Small intestine (tissue), 7 donors: Measurements from ENCODE around the gene NME8. TPM values are rescaled to one million over a fixed set of nuclear protein-coding genes. Genes with fewer than 3 reads are reported as not detected.

Experiments
- DNase-seq, 2 donors: peaks; one replicate each; pipeline versions ENCODE4 v3.0.0 to v3.0.0-alpha.2; 2013
- FAIRE-seq: peaks from 2 replicates; lab custom pipeline; 2012; peaks lifted over from hg19 to GRCh38; lab: Jason Lieb, UNC
- H3K27ac ChIP-seq, 3 donors: one replicate each; pipeline ENCODE4 v1.5.1; 2013; ENCODE audit warnings: low read length in 2 of 3, mild to moderate bottlenecking in 2 of 3, control low read depth in 1 of 3, inconsistent platforms in 1 of 3, low read depth in 1 of 3, moderate library complexity in 1 of 3
- H3K27me3 ChIP-seq, 3 donors: one replicate each; pipeline ENCODE4 v1.6.1; 2013; ENCODE audit warnings: low read length in 3 of 3, inconsistent platforms in 1 of 3; ENCODE audit not compliant: control insufficient read depth in 3 of 3, insufficient read depth in 3 of 3
- H3K36me3 ChIP-seq, 3 donors: one replicate each; pipeline ENCODE4 v1.6.1; 2013; ENCODE audit warnings: low read length in 3 of 3, inconsistent platforms in 1 of 3, low read depth in 1 of 3, mild to moderate bottlenecking in 1 of 3, moderate library complexity in 1 of 3; ENCODE audit not compliant: control insufficient read depth in 3 of 3, insufficient read depth in 2 of 3
- H3K4me1 ChIP-seq, 3 donors: one replicate each; pipeline ENCODE4 v1.6.1; 2013; ENCODE audit warnings: low read length in 2 of 3, inconsistent platforms in 1 of 3, low read depth in 1 of 3, mild to moderate bottlenecking in 1 of 3, moderate library complexity in 1 of 3; ENCODE audit not compliant: control insufficient read depth in 3 of 3, insufficient read depth in 2 of 3
- H3K4me3 ChIP-seq, 3 donors: one replicate each; pipeline ENCODE4 v1.5.1; 2013; ENCODE audit warnings: low read length in 3 of 3, control low read depth in 1 of 3, inconsistent platforms in 1 of 3, low read depth in 1 of 3, mild to moderate bottlenecking in 1 of 3, moderate library complexity in 1 of 3
- H3K9me3 ChIP-seq, 2 donors: one replicate each; pipeline ENCODE4 v1.6.1; 2013; ENCODE audit warnings: low read depth in 1 of 2, low read length in 1 of 2; ENCODE audit not compliant: control insufficient read depth in 2 of 2, insufficient read depth in 1 of 2
- WGBS, 3 donors: extraction: QIAGEN DNeasy Blood & Tissue Kit; methylation state at CpG; one replicate each; pipeline ENCODE4 v1.1.7; 2013; 5-methylcytosine and 5-hydroxymethylcytosine counted together
- polyA plus RNA-seq, 4 donors: library from polyadenylated mRNA; stranded (reverse) in 3 of 4; unstranded in 1 of 4; fragments of 200-250 nt in 3 of 4; fragments of 120-200 nt in 1 of 4; gene quantifications; one replicate each; pipeline versions ENCODE4 v1.2.1 to v1.2.3, GENCODE V29; 2013
- donor health status: healthy with polysubstance abuse.
- donor health status: control.
- donor health status: control.
- donor health status: Bipolar disorder and iron deficiency.
- donor health status: healthy.

NME8 gene
- polyA plus RNA-seq, 4 donors: 0.03 to 0.12 TPM; not detected in 2

- H3K4me1 ChIP-seq: peaks cover 0 to 3% (median 3%) of the 10 kb centered on the region in 3 donors
- H3K27ac ChIP-seq: no peak overlapping the region
- H3K9me3 ChIP-seq: no peaks in the 10 kb centered on the region
- no peak overlapping the region for H3K4me3 ChIP-seq
- H3K36me3 ChIP-seq: peaks cover 0 to 2% (median 0%) of the 10 kb centered on the region in 3 donors
- H3K27me3 ChIP-seq: no peaks in the 10 kb centered on the region
- DNase-seq (no peak), FAIRE-seq (no peak)
- 87 to 93% (median 89%) methylated on average over 7 of the region's 7 CpGs for WGBS, 3 donors
Measured at GRCh38 chr7:37947138-37947940, 98.9 kb downstream of the NME8 start.

DNA sequence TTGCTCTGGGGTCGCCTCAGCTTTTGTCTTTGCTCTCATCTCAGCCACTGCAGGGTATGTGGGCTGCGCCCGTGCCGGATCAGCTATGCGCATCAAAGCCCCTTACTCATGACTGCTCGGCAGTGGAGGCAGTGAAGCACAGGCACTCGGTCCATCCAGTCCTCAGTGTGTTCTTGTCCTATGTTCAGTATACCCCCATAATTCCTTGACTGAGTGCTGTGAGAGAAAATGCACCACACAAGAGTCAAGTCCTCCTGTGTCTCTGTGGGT is 99.5 kb downstream of the NME8 start:
- H3K27ac ChIP-seq: no peak overlapping the region
- no peak for FAIRE-seq

More for the DNA sequence above, 99.5 kb downstream of the NME8 start:
- H3K27me3 ChIP-seq: no peaks in the 10 kb centered on the region
- peaks cover 0 to 2% (median 0%) of the 10 kb centered on the region in 3 donors for H3K36me3 ChIP-seq
- WGBS, 3 donors: 85 to 96% (median 95%) methylated on average over 7 of the region's 7 CpGs
- peaks cover 0 to 3% (median 3%) of the 10 kb centered on the region in 3 donors for H3K4me1 ChIP-seq
- no peak for DNase-seq
- no peaks in the 10 kb centered on the region for H3K9me3 ChIP-seq
- no peak overlapping the region for H3K4me3 ChIP-seq

Other genes starting within 250 kb of the NME8 start
- 1 to 10 TPM in 1 of 4 donors, under 1 TPM in 2, not detected in 1; 0.13 to 1.1 (median 0.44) TPM for gene GPR141, start 164.8 kb upstream of the NME8 start, polyA plus RNA-seq
- under 1 TPM in 2 of 4 donors, not detected in 2; 0.25 to 0.36 TPM for gene SFRP4, start 68.2 kb downstream of the NME8 start, polyA plus RNA-seq
- gene EPDR1, start 72.0 kb downstream of the NME8 start, polyA plus RNA-seq: 10 to 100 TPM in 2 of 4 donors, 1 to 10 TPM in 2; 6.4 to 20.3 (median 11.1) TPM